CD4-positive, CD25-positive, alpha-beta regulatory T cell (primary cell): ENCODE data around the gene MTMR2. TPM values are rescaled to one million over a fixed set of nuclear protein-coding genes. Genes with fewer than 3 reads are reported as not detected.

Source experiments
- ATAC-seq, 2 donors: fragments of 150-1000 bp; cut with Tn5 transposase; one replicate each; pipeline ENCODE4 v1.10.0; 2021; ENCODE audit warnings: low read depth in 2 of 2, moderate number of reproducible peaks in 2 of 2, moderate library complexity in 1 of 2
- DNase-seq, 3 donors: peaks; one replicate each; pipeline versions ENCODE4 v3.0.0 to v3.0.0-alpha.2; 2012 to 2022; ENCODE audit warnings: mixed read lengths in 1 of 3
- H3K27ac ChIP-seq: one replicate; pipeline ENCODE4 v1.7.0; 2013; ENCODE audit warnings: mild to moderate bottlenecking, low read length; ENCODE audit not compliant: insufficient read depth, poor library complexity, severe bottlenecking
- H3K27me3 ChIP-seq: one replicate; pipeline ENCODE4 v1.7.0; 2013; ENCODE audit warnings: low read length; ENCODE audit not compliant: control insufficient read depth, insufficient read depth
- H3K36me3 ChIP-seq: one replicate; pipeline ENCODE4 v1.7.0; 2013; ENCODE audit warnings: mild to moderate bottlenecking, low read length, moderate library complexity; ENCODE audit not compliant: control insufficient read depth, insufficient read depth
- H3K4me1 ChIP-seq: 2 replicates; pipeline ENCODE4 v1.7.0; 2013; ENCODE audit warnings: mild to moderate bottlenecking, low read length; ENCODE audit not compliant: insufficient read depth, control insufficient read depth, poor library complexity, severe bottlenecking
- H3K4me3 ChIP-seq: one replicate; pipeline ENCODE4 v1.7.0; 2013; ENCODE audit warnings: low read depth, mild to moderate bottlenecking, low read length, moderate library complexity
- H3K9me3 ChIP-seq, 2 experiments: 1 replicate in 1 of 2; 2 replicates in 1 of 2; pipeline ENCODE4 v1.7.0; 2013; ENCODE audit warnings: low read length in 2 of 2, mild to moderate bottlenecking in 1 of 2, moderate library complexity in 1 of 2; ENCODE audit not compliant: control insufficient read depth in 2 of 2
- H3K27ac Mint-ChIP-seq, 3 donors: one replicate each; pipeline ENCODE4 v1.8.0; 2020 to 2022; ENCODE audit warnings: mild to moderate bottlenecking in 3 of 3, mixed read lengths in 3 of 3, moderate library complexity in 2 of 3
- H3K27me3 Mint-ChIP-seq: one replicate; pipeline ENCODE4 v1.8.0; 2022; ENCODE audit warnings: mild to moderate bottlenecking, mixed read lengths
- H3K36me3 Mint-ChIP-seq: one replicate; pipeline ENCODE4 v1.8.0; 2020; ENCODE audit warnings: mixed read lengths
- H3K4me1 Mint-ChIP-seq, 4 donors: one replicate each; pipeline ENCODE4 v1.8.0; 2020 to 2022; ENCODE audit warnings: mixed read lengths in 4 of 4, mild to moderate bottlenecking in 1 of 4
- H3K4me3 Mint-ChIP-seq, 4 donors: one replicate each; pipeline ENCODE4 v1.8.0; 2020 to 2022; ENCODE audit warnings: mild to moderate bottlenecking in 4 of 4, mixed read lengths in 4 of 4, moderate library complexity in 3 of 4
- H3K9me3 Mint-ChIP-seq, 7 donors: one replicate each; pipeline ENCODE4 v1.8.0; 2020 to 2022; ENCODE audit warnings: mixed read lengths in 7 of 7, mild to moderate bottlenecking in 3 of 7, moderate library complexity in 2 of 7
- polyA plus RNA-seq, 4 donors: library from polyadenylated mRNA; unstranded; fragments of 300-500 nt; fragmentation: Illumina TruSeq; gene quantifications; one replicate each; pipeline ENCODE4 v1.2.3, GENCODE V29; 2021
- total RNA-seq: library from RNA; stranded (reverse); gene quantifications from one replicate; pipeline ENCODE4 v1.2.3, GENCODE V29; 2022

The MTMR2 gene
- total and polyA plus RNA-seq, 5 donors from 2014 or later: 9.8 to 21.3 (median 13.5) TPM

DNA sequence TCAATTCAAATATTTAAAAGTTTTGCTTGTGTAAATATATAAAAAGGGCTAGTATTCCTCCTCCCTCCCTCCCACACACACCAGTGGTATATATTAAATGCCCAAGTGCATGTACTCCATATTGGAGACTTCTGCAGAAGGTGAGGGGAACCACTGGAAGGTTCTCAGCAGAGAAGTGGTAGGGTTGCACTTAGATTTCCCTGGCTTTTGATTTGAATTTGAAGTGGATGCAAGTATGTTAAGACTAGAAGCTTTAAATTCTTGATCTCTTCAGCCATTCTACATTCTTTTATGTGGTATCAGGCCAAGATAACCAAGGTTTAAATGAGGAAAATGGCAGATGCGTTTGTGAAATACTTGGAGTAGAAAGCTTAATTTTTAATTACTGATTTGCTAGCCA is 90.5 kb downstream of the MTMR2 start:
- H3K27ac Mint-ChIP-seq: no peak overlapping the region
- H3K36me3 ChIP-seq: peaks cover 64% of the 10 kb centered on the region

DNA sequence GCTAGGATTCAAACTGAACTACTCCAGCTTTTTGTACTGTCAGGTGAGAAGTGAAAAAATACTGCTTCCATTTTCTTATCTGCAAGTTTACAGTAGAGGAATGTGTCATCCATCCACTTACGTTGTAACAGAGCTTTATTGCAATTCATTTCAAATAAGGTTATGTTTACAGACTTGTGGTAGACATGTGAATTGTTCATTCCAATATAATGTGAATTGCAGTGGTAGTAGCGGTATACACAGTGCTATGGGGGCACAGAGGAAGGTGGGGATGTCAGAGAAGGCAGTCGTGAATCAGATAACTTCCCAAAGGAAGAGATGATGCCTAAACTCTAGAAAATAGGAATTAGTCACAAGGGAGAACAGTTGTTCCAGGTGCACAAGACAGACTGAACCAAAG is 91.1 kb downstream of the MTMR2 start:
- DNase-seq: no peak
- no peak overlapping the region for H3K4me3 ChIP-seq
- Mint-ChIP-seq H3K4me3 (no peak overlapping the region), H3K27me3 (no peaks in the 10 kb centered on the region), H3K36me3 (peaks cover 23% of the 10 kb centered on the region), H3K27ac (peak overlapping the region in 1 of 3 donors; percentile 0), H3K9me3 (no peaks in the 10 kb centered on the region), H3K4me1 (peaks cover 0 to 9% (median 6%) of the 10 kb centered on the region in 4 donors)
- no peaks in the 10 kb centered on the region for H3K4me1 ChIP-seq
- no peaks in the 10 kb centered on the region for H3K27me3 ChIP-seq
- ATAC-seq: no peak
- no peaks in the 10 kb centered on the region for H3K9me3 ChIP-seq
- H3K36me3 ChIP-seq: peaks cover 59% of the 10 kb centered on the region
- no peak overlapping the region for H3K27ac ChIP-seq

More for the DNA sequence above, 90.5 kb downstream of the MTMR2 start:
- Histone ChIP-seq H3K4me1 (no peaks in the 10 kb centered on the region), H3K4me3 (no peak overlapping the region), H3K27ac (no peak overlapping the region), H3K9me3 (no peaks in the 10 kb centered on the region), H3K27me3 (no peaks in the 10 kb centered on the region)
- peaks cover 20% of the 10 kb centered on the region for H3K36me3 Mint-ChIP-seq
- DNase-seq: no peak
- no peaks in the 10 kb centered on the region for H3K9me3 Mint-ChIP-seq
- H3K4me1 Mint-ChIP-seq: peaks cover 0 to 9% (median 5%) of the 10 kb centered on the region in 4 donors
- no peaks in the 10 kb centered on the region for H3K27me3 Mint-ChIP-seq
- H3K4me3 Mint-ChIP-seq: no peak overlapping the region
- ATAC-seq: no peak

DNA sequence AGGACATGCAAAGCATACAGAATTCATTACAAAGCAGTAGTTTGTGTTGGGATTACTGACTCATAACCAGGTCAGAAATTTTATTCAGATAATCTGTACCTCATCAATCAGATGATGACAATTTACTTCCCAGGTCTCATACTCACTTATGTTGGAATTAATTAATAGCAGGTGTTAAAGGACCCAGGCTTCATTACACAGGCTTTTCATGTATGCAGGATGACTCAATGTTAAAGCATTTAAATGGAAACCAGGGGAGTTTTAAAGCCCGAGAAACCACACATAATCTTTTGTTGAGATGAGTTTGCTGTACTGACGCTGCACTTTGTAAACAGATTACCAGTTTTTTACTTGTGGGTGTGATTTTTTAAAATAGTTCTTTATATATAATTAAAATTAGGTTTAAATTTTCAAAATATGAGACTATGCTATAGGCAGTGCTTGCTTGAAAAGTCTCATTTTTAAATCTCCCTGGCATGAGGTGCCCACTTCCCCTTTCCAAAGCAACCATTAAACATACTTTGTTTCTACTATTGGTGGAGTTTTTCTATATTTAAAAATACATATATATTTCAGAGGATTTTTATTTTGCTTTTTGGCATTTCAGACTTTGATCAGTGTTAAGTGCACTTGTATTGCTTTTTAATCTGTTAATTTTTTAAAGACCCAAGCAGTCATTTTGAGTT is 92.6 kb downstream of the MTMR2 start:
- H3K27ac Mint-ChIP-seq: no peak overlapping the region
- Histone ChIP-seq H3K9me3 (no peaks in the 10 kb centered on the region), H3K4me1 (no peaks in the 10 kb centered on the region), H3K27me3 (no peaks in the 10 kb centered on the region), H3K36me3 (peaks cover 59% of the 10 kb centered on the region), H3K4me3 (no peak overlapping the region), H3K27ac (no peak overlapping the region)
- DNase-seq: peak in 1 of 3 donors; percentile 8
- no peak overlapping the region for H3K4me3 Mint-ChIP-seq
- no peaks in the 10 kb centered on the region for H3K9me3 Mint-ChIP-seq
- peaks cover 0 to 10% (median 8%) of the 10 kb centered on the region in 4 donors for H3K4me1 Mint-ChIP-seq
- no peaks in the 10 kb centered on the region for H3K27me3 Mint-ChIP-seq
- H3K36me3 Mint-ChIP-seq: peaks cover 23% of the 10 kb centered on the region
- ATAC-seq: no peak

DNA sequence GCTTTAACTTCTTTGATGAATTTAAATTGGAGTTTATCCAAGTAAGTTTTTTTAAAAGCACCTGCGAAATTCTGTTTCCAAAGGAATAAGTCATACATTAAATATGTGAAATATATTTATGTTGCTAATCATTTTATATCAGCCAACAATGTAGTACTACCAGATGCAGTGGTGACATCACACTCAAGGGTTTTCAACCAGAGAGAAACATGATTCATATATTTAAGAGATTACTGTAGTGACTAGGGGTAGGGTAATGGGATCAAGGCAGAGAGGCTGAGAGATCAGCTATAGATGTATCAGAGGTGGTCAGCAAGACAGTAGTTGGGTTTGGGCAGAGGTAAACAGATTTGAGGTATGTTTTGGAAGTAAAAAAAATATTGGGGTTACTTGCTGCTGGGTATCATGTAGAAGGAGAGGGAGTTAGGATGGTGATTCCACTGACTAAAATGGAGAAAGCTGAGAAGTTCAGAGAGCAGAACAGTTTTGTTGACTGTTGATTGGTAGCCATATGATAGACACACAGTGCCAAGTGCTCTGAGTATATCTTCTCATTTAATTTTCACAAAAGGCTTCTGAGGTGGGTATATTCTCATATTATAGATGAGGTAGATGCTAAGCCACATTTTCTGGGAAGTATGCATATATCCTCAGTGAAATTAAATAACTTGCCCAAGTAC is 94.2 kb downstream of the MTMR2 start:
- Histone ChIP-seq H3K27me3 (no peaks in the 10 kb centered on the region), H3K4me3 (no peak overlapping the region), H3K27ac (no peak overlapping the region), H3K4me1 (no peaks in the 10 kb centered on the region), H3K36me3 (peaks cover 49% of the 10 kb centered on the region), H3K9me3 (no peaks in the 10 kb centered on the region)
- Mint-ChIP-seq H3K4me1 (peaks cover 0 to 10% (median 2%) of the 10 kb centered on the region in 4 donors), H3K4me3 (no peak overlapping the region), H3K9me3 (peaks cover 0 to 2% (median 0%) of the 10 kb centered on the region in 7 donors), H3K27ac (peak overlapping the region in 2 of 3 donors; percentile 10 to 16), H3K27me3 (no peaks in the 10 kb centered on the region), H3K36me3 (peaks cover 33% of the 10 kb centered on the region)
- DNase-seq (no peak), ATAC-seq (no peak)

DNA sequence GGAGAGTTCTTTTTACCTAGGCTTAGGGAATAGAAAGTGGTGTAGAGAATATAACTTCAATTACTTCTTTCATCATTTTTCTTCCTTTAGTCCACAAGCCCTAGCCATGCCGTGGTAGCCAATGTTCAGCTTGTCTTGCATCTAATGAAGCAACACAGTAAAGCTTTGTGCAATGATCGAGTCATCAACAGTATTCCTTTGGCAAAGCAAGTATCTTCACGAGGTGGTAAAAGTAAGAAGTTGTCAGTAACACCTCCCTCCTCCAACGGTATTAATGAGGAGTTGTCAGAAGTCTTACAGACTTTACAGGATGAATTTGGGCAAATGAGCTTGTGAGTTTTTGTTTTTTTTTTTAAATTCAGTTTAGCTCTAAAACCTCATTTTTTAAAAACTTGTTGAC is 96.2 kb downstream of the MTMR2 start:
- no peaks in the 10 kb centered on the region for H3K27me3 ChIP-seq
- no peak for DNase-seq
- peaks cover 39% of the 10 kb centered on the region for H3K36me3 Mint-ChIP-seq
- peaks cover 0 to 10% (median 2%) of the 10 kb centered on the region in 4 donors for H3K4me1 Mint-ChIP-seq
- no peak for ATAC-seq
- no peak overlapping the region for H3K4me3 ChIP-seq
- peak overlapping the region in 1 of 3 donors; percentile 14 for H3K27ac Mint-ChIP-seq
- H3K36me3 ChIP-seq: peaks cover 42% of the 10 kb centered on the region
- H3K4me3 Mint-ChIP-seq: no peak overlapping the region
- peaks cover 0 to 2% (median 0%) of the 10 kb centered on the region in 7 donors for H3K9me3 Mint-ChIP-seq
- no peaks in the 10 kb centered on the region for H3K4me1 ChIP-seq
- H3K27ac ChIP-seq: no peak overlapping the region
- H3K27me3 Mint-ChIP-seq: no peaks in the 10 kb centered on the region
- no peaks in the 10 kb centered on the region for H3K9me3 ChIP-seq

- H3K27me3 Mint-ChIP-seq: no peaks in the 10 kb centered on the region
- peaks cover 40% of the 10 kb centered on the region for H3K36me3 ChIP-seq
- no peak for DNase-seq
- no peaks in the 10 kb centered on the region for H3K9me3 ChIP-seq
- H3K36me3 Mint-ChIP-seq: peaks cover 51% of the 10 kb centered on the region
- H3K4me1 ChIP-seq: no peaks in the 10 kb centered on the region
- H3K4me3 ChIP-seq: no peak overlapping the region
- no peaks in the 10 kb centered on the region for H3K27me3 ChIP-seq
- no peak overlapping the region for H3K4me3 Mint-ChIP-seq
- no peaks in the 10 kb centered on the region for H3K4me1 Mint-ChIP-seq
- peaks cover 0 to 2% (median 0%) of the 10 kb centered on the region in 7 donors for H3K9me3 Mint-ChIP-seq
- H3K27ac Mint-ChIP-seq: peak overlapping the region in 1 of 3 donors; percentile 23
- no peak overlapping the region for H3K27ac ChIP-seq
- no peak for ATAC-seq
Measured at GRCh38 chr11:95821640-95822039, 102.3 kb downstream of the MTMR2 start.

DNA sequence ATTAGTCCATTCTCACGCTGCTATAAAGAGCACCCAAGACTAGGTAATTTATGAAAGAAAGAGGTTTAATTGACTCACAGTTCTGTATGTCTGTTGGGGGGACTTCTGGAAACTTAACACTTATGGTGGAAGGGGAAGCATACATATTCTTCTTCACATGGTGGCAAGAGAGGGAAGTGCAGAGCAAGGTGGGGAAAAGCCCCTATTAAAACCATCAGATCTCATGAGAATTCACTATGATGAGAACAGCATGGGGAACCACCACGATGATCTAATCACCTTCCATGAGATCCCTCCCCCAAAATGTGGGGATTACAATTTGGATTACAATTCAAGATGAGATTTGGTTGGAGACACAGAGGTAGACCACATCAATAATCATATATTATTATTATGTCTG is 107.9 kb downstream of the MTMR2 start:
- Histone ChIP-seq H3K4me1 (no peaks in the 10 kb centered on the region), H3K27ac (no peak overlapping the region), H3K36me3 (peaks cover 29% of the 10 kb centered on the region), H3K27me3 (no peaks in the 10 kb centered on the region), H3K4me3 (no peak overlapping the region), H3K9me3 (no peaks in the 10 kb centered on the region)
- Mint-ChIP-seq H3K4me1 (peaks cover 0 to 7% (median 2%) of the 10 kb centered on the region in 4 donors), H3K27me3 (no peaks in the 10 kb centered on the region), H3K9me3 (no peaks in the 10 kb centered on the region), H3K4me3 (no peak overlapping the region), H3K27ac (no peak overlapping the region), H3K36me3 (peaks cover 38% of the 10 kb centered on the region)
- DNase-seq: no peak
- no peak for ATAC-seq
